ENCODE results near the gene ERC2.

The ERC2 gene

GRCh38 chr3:55742022-55742831 is 726.0 kb downstream of the ERC2 start:
- no peak for DNase-seq (ENCODE audit: low spot score)

- DNase-seq (ENCODE audit: low spot score): no peak
Observed at GRCh38 chr3:55737186-55737585, 731.1 kb downstream of the ERC2 start.

- no peak for DNase-seq (ENCODE audit: low spot score)
Observed at GRCh38 chr3:55735976-55736375, 732.3 kb downstream of the ERC2 start.

- no peak for DNase-seq (ENCODE audit: low spot score)
Observed at GRCh38 chr3:55731741-55732140, 736.5 kb downstream of the ERC2 start.

GRCh38 chr3:55729546-55729945 is 738.7 kb downstream of the ERC2 start:
- no peak for DNase-seq (ENCODE audit: low spot score)

DNA sequence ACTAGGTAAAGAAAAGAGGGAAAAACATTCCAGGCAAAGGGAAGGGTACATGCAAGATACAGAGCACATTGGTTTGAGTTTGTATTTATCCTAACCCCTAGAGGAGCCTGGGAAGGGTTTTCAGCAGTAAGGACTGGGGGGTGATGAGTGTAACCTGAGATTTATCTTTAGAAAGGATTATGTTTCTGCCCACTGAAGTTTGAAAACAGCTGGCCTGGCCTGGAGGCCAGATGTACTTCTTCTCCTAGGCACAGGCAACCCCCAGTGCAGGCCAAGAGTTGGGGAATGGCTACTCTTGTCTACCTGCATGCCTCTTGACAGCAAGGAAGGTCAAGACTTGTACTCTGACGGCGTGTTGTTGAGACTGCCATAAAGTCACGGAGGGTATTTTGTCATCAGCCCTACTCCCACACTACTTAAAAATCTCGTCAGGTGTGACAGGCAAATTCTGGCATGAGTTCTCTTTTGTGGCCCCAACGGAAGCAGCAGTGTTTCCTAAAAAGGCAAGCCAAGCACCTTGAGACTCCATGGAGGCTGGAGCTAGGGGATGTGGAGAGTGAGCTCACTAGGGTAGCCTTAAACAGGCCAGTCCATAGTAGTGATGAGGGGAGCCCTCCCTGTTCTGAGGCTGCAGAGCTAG is 739.7 kb downstream of the ERC2 start:
- no peak for DNase-seq (ENCODE audit: low spot score)

- no peak for DNase-seq (ENCODE audit: low spot score)
Observed at GRCh38 chr3:55726501-55726775, 741.8 kb downstream of the ERC2 start.

- no peak for DNase-seq (ENCODE audit: low spot score)
Observed at GRCh38 chr3:55725681-55726500, 742.4 kb downstream of the ERC2 start.

GRCh38 chr3:55724821-55725220 is 743.4 kb downstream of the ERC2 start:
- no peak for DNase-seq (ENCODE audit: low spot score)

- DNase-seq (ENCODE audit: low spot score): no peak
Observed at GRCh38 chr3:55724407-55724784, 743.9 kb downstream of the ERC2 start.

DNA sequence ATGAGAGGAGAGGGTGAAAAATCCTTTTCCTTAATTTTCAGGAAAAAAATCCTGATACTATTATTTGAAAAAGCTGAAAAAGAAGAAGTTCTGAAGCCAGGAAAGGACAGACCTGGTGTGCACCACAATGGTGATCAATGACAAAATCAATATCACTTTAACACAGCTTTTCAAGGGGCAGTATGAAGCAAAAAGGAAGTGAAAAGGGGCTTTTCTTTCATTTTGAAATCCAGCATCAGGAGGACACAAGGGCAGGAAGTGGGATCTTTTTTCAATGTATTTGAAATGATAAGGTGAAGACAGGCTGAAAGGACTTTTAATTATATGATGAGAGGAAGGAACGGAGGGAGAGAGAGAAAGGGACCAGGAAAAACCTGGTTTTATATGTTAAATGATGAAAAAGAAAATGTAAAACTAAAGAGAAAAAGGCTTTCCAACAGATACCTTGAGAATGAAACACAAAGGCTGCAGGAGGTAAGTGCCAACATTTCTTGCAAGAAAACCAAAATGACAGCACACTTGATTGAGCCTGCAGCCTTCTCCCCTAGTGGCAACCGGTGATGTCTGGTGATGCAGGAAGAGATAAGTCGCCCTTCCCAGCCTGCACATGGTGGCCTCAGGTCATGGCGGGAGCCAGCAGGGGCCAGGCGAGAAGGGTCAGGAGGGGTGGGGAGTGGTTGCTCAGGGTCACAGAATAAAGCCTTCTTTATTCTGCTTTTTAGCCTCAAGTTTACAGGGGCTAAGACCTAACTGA is 744.4 kb downstream of the ERC2 start:
- DNase-seq (ENCODE audit: low spot score): no peak

DNA sequence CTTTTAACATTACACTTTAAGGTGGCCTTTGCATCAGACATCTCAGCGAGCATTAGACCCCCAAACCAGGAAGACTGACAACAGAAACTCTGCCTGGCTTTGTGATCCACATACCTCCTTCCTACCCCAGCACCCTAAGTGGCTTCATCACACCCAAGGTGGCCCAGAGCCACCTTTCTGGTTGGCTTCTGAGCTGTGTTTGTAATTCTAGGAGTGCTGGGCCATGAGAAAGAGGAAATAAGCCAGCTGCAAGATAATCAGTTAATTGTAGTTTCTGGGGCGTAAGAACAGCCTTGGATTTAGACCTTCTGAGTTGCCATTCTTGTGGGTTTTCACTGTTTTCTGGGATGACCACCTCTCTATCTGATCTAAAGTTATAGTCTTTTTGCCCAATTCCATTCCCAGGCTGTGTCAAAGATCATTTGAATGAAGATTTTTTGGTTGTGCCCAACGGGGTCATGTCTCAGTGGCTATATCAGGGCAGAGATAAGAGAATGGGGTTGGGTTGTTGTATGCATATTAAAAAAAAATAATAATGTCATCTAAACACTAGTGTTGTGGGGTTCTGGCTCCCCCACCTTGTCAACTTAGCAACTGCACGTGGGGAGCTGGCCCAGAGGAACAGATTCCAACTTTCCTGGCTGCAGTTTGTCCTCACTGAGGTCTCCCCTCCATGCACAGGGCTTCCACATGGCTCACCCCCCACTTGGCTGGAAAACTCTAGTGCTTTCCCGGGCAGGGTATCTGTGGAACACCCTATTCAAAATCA is 746.4 kb downstream of the ERC2 start:
- no peak for DNase-seq (ENCODE audit: low spot score)

DNA sequence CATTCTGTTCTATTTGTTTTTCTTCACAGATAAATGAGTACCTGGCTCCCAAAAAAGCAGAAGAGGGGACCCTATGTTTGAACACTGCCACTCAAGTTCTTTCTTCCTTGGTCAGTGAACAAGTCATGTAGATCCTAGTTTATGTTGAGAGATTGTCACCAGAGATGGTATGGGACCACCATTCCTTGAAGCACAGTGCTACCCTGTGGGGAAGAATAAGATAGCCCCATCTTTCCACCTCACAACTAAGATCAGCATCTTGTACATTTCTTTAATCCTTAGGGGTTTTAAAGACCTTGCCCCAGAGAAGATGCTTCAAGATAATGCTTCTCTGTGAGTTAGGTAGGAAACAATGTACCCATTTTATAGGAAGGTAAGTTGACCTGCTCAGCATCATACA is 747.7 kb downstream of the ERC2 start:
- DNase-seq (ENCODE audit: low spot score): no peak

DNA sequence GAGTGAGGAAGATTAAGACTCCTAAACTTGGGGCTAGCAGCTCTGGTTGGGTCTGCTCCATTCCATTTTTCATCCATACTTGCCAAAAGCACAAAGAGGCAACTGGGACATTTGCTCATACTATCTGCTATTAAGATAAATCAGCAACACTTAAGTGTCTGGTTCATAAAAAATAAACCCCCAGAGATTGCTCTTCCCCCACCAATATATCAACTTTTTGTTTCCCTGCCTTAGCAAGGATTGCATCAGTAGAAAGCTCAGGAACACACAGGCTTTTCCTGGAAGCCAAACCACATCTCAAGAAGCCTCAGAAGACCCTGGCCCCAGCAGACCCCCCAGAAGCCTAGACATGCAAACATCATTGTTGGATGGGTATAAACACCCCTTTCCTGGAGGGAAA is 748.8 kb downstream of the ERC2 start:
- no peak for DNase-seq (ENCODE audit: low spot score)

- no peak for DNase-seq (ENCODE audit: low spot score)
Observed at GRCh38 chr3:55719006-55719405, 749.3 kb downstream of the ERC2 start.

DNA sequence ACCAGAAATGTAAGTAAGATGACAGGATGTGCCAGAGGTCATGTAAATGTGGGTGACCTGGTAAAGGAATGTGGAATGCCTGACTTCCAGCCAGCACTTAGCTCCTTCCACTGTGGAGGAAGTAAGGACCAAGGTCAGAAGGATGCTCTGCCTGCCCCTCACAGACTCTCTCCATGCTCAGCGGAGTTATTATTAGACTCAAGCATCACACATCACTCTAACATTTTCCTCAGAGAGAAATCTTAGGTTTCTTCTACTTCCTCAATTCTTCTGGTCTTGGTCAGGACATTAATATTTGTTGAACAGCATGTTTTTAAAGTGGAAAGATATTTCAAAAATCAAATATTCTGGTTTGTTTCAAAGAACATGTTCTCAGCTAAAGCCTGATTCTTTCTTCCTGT is 749.7 kb downstream of the ERC2 start:
- no peak for DNase-seq (ENCODE audit: low spot score)

- DNase-seq (ENCODE audit: low spot score): no peak
Observed at GRCh38 chr3:55718074-55718473, 750.2 kb downstream of the ERC2 start.

- no peak for DNase-seq (ENCODE audit: low spot score)
Observed at GRCh38 chr3:55717481-55717880, 750.8 kb downstream of the ERC2 start.

GRCh38 chr3:55716611-55717225 is 751.5 kb downstream of the ERC2 start:
- no peak for DNase-seq (ENCODE audit: low spot score)

GRCh38 chr3:55716044-55716443 is 752.2 kb downstream of the ERC2 start:
- DNase-seq (ENCODE audit: low spot score): no peak

- DNase-seq (ENCODE audit: low spot score): no peak
Observed at GRCh38 chr3:55714057-55714456, 754.2 kb downstream of the ERC2 start.
